ENCODE results near the gene NOA1.

Gene NOA1

DNA sequence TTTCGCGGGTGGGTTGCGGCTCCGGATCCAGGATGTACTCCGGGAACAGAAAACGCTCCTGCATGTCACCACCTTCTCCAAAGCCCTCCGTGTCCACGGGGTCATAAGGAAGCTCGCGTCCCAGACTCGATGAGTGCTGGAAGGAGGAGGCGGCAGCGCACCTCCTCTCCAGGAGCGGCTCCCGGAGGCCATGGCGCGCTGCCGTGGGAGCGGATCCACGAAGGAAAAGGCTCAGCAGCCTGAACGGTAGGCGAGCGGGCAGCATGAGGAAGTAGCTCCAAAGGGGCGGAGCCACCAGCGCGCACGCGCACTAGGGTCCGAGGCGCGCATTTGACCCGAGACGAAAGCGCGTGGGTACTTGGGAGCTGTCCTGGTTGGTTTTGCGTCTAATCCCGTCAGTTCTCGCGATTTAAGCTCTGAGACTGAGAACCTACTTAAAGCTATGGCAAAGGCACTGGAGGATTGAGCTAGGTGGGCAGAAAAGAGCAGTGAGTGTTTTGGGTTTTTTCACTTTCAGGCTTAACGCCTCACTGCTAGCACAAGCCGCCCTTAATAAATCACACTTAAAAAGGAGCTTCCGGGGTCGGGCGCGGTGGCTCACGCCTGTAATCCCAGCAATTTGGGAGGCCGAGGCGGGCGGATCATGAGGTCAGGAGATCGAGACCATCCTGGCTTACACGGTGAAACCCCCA, at the start of gene NOA1:
NOA1 (minus strand) TSS at position 286 of the 692 bp plus-strand sequence; CDS start at position 265, 21 bp downstream.
- DNase-seq: peak; percentile 96

DNA sequence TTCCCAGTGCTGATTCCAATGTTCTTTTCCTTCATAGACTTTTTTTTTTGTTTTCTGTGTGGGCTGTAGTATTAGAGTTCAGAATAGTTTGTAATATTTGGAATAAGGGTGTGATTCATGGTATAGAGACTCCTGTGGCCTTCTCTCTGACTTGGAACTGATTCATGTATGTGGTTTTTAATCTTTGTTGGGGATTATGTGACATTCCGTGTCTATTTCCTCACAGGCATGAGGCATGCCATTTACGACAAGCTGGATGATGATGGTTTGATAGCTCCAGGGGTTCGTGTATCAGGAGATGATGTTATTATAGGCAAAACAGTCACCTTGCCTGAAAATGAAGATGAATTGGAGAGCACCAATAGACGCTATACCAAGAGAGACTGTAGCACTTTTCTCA, 45.7 kb upstream of the NOA1 start:
- DNase-seq: no peak

DNA sequence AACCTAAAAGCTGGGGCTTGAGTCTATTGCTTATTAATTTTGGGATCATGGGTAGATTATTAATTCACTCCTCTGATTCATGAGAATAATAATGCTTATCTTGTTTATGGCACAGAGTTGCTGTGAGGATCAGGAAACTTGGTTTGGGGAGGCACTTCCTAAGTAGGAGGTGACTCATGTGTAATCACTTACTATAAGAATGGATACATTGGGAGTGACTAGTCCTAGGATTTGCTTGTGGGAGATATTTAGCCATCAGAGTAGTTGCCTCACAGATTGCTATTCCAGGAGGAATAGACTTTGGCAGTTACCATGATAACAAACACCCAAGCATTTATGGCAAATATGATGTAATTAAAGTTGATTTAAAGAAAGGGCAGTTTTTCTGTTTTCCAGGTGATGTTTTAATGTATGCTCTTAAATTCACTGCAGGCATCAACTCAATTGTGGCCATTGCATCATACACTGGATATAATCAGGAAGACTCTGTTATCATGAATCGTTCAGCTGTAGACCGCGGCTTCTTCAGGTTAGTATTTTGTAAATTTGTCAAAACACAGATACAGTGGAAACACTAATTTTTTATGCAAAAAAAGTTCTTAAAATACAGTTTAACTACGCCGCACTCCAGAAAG, 43.2 kb upstream of the NOA1 start:
- no peak for DNase-seq

DNA sequence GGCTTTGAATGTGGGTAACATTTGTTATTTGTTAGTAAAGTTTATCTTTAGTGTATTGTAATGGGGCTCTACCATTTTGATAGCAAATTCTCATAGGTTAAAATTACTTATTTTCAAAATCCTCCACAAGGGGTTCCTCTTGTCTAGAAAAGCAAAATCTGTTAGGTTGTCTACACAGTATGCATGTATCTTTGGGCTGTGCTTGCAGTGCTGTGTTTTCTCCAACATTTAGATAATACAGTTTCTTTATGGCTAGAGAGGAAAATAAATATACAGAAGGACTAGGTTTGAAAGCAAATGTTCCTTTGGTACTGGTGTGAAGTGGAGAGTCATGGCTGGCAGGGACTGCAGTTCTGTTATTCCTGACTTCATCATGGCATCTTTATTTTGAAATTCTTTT, 41.6 kb upstream of the NOA1 start:
- DNase-seq: no peak

DNA sequence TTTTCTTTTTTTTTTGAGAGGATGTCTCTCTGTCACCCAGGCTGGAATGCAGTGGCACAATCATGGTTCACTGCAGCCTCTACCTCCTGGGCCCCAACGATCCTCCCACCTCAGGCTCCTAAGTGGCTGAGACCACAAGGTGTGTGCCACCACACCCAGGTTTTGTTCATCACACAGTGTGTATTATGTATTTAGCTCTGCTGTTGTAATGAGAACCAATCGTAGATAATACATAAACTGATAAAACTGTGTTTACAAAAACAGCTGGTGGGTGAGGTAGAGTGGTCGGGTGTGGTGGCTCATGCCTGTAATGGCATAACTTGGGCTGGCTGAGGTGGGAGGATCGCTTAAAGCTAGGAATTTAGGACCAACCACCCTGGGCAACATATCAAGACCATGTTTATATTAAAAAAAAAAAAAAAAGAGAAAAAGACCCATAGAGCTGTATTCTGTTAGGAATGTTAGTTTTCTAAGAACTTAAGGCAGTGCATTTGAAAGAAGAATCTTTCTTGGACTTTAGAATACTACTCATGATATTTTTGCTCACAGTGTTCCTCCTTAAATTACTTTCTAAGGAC, 36.2 kb upstream of the NOA1 start:
- no peak for DNase-seq

DNA sequence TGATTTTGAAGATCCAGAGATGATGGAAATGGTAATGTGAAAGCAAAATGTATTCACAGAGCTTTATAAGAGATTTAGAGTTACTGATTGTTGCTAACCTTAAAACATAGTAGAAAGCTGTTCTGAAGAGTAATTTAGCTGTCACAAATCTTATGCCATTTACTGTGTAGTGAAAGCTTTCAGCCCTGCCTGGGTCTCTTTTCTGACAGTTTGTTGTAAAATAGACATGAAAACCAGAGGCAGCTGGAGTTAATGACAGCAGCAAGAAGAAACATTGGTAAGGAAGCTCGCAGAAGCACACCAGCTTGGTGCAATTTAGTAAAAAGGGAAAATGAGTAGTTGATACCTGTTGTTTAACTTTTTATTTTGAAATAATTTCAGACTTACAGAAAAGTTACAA, 22.3 kb upstream of the NOA1 start:
- DNase-seq: no peak

DNA sequence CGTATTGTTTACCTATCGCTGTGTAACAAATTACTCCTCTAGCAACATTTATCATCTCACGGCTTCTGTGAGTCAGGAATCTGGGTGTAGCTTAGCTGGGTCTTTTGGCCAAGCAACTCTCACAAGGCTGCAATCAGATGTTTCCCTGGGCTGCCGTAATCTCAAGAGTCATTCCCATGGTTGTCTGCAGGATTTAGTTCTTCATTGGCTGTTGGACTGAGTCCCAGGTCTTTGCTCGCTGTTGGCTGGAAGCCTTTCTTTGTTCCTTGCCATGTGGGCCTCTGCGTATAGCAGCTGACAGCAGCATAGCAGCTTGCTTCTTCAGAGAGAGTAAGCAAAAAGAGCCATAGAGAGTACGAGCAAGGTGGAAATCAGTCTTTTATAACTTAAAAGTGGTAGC, 18.1 kb upstream of the NOA1 start:
- no peak for DNase-seq

DNA sequence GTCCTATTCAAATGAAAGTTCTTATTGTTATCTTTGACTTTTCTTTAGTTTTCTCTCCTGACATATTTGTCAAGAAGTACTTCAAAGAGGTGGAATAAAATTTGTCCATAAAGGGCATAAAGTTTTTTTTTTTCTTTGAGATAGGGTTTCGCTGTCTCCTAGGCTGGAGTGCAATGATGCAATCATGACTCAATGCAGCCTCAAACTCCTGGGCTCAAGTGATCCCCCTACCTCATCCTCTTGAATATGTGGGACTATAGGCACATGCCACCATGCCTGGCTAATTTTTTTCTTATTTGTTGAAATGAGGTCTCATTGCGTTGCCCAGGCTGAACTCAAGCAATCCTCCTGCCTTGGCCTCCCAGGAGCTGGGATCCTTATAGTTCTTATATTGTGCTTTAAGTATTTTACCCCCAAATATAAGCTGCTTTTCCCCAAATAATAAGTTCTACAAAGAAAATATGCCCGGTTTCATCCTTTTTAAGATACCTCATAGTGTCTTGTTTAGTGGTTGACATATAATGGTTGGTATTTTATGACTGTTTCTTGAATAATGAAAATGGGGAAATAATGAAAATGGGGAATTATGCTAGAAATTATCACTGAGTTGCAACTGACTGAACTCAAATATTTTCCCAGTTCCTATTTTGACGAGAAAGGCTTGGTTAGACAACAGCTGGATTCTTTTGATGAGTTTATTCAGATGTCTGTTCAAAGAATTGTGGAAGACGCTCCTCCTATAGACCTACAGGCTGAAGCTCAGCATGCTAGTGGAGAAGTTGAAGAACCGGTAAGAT, 12.9 kb upstream of the NOA1 start:
- DNase-seq: no peak

DNA sequence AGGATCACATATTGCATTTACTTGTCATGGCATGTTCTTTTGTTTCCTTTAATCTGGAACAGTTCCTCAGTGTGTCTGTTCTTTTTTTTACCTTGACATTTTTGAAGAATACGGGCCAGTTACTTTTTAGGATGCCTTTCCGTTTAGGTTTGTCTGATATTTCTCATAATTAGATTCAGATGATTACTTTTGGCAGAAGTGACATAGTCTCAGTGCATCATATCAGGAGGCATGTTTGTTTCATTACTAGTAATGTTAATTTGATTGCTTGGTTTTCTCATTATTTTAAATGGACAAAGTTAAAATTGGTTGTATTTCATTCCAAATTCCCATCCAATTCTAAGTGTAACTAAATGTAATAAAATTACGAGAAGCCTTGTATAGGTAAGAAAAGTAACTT, 9.5 kb upstream of the NOA1 start:
- DNase-seq: no peak

DNA sequence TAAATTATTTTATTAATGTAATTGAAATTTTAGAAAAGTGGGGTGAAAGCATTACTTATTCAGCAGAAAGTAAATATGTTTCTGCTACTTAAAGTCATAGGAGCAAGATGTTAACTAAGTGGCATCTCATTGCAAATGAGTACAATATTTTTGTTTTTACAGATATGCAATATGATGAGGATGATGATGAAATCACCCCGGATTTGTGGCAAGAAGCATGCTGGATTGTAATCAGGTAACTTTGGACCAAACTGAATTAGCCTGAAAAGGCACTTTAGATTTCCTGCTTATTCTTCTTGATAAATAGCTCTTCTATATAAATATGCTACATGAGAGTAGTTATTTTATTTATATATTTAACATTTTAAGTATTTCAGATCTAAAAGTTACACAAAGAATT, 8.8 kb upstream of the NOA1 start:
- no peak for DNase-seq

DNA sequence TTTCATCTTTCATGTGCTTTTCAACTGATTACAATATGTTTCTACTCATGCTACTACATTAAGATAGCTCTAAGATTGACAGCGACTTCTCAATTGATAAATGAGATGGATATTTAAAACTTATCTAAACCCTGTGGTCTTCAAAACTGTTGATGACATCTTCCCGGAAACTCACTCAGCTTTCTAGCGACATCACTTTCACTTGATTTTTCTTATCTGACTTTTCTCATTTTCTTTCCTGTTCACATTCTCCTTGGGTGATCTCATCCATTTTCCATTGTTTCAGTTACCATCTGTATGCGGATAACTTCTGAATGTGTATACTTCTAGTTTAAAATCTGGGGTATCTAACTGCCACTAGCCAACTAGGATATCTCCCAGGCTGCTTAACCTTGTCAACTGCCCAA, 4.4 kb upstream of the NOA1 start:
- no peak for DNase-seq

DNA sequence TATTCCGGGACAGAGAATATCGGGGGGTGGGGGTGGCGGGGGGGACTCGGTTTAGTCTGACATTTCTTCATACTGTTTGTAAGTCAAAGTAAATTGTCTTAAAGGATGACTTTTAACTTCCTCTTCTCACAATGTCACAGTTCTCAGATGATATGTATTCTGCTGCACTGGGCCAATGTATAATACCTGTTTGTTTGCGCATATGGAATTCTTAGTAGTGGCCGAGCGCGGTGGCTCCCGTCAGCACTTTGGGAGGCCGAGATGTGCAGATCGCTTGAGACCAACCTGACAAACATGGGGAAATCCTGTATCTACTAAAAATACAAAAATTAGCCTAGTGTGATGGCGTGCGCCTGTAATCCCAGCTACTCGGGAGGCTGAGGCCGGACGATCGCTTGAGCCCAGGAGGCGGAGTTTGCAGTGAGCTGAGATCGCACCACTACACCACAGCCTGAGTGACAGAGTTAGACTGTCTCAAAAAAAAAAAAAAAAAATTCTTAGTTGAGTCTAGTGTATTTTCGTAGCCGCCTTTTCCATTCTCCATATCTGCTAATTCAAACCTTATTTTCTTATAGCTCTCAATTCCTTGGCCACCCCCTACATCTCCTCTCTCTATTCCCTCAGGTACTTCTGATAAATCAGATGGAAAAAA, 2.1 kb upstream of the NOA1 start:
- DNase-seq: peak; percentile 9

DNA sequence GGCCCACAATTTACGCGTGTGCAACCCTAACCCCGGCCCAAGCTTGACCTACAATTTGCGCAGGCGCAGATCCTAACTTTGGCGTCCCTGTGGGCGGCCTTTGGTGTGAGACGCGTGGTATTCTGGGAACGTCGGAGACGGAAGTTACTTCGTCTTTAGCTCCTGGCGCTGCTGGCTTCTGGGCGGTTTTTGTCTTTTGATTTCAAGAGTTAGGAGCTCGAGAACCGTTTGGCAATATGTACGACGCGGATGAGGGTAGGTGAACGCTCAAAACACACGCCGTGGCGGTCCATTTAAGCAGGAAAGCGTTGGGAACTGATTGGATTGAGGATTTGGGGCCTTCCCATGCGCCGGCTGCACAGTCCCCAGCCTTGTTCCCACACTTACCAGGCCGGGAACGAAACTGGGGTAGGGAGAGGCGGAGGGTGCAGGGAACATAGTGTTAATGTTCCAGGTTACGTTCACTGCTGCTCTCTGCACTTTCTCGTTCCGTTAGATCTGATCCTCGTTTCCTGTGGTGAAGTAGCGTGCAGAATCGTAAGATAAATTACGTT, 1.4 kb upstream of the NOA1 start, which contains the start of gene POLR2B:
POLR2B (plus strand) TSS at position 147 of the 554 bp plus-strand sequence; CDS start at position 237, 90 bp downstream.
- DNase-seq: peak; percentile 95

DNA sequence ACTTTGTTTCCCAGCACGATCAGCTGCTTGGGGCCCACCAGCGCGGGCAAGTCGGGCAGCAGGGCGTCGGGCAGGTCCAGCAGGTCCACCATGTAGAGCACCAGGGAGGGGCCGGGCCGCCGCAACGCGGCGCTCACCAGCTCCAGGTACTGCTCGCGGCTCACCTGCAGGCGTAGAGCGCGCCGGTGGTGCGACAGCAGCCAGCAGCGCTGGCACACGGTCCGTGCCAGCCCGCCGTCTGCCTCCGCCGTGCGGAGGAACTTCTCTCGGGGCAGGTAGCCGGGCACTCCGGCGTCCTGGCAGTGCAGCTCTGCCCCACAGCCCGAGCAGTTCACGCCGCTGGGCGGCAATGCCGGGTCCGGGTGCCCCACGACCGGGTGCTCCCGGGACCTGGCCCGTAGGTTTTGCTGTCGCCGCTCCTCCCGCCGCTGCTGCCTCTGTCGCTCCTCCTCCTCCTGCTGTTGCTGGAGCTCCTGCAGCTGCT, 527 bp downstream of the NOA1 start:
- DNase-seq: peak; percentile 58

DNA sequence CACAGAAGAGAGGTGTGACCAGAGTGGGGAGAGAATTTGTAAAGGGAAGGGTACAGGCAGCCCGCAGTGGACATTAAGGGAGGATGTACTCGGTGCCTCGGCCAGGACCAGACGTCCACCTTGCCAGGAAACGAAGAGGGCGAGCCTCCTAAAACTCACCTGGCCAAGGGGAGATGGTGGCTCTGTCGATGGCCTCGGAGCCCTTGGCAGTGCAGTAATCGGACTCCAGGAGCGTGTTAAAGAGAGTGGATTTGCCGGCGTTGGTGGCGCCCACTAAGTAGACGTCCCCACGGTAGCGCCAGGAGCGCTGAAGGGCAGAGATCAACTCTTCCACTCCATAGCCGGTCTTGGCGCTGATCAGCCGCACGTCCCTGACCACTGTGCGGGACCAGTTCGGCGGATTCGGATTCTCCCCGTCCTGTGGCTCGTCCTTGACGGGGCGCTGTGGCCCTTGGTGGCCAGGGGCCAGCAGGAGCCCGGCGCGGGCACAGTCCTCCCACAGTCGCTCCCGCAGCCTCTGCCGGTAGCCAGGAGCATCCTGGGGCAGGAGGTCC, 1.0 kb downstream of the NOA1 start:
- no peak for DNase-seq

DNA sequence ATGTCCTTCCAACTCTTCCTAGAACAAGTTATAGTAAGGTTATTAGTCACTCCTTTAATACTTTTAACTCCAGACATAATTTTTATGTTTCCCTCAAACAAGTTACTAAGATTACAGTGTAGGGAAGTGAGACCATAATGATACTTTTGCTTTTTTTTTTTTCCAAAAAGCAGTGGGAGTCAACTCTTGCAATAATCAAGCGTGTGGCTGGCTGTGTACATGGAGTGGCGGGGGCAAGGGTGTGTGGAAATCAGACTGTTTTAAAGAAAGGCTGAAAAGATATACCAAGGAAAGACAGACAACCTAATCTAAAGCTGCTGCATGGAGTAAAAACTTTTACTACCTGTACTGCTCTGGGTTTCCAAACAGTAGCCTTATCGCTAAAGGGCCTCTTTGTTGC, 4.1 kb downstream of the NOA1 start:
- no peak for DNase-seq

DNA sequence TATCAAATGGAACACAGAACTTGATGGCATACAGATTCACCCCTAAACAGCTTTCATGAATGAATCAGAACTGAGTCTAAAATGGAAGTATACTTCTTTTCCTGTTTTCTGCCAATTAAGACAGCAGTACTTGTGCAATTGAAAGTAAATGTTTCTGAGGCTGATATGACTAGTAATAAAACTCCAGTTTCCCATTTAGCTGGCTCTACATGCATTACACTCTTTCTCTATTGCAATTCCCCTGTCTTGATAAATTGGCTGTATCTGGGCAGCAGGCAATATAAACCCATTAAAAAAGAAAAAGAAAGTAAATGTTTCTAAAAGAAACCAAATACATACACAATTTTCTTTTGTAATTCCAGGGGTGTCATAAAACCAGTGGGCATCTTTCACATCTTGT, 4.6 kb downstream of the NOA1 start:
- DNase-seq: no peak

DNA sequence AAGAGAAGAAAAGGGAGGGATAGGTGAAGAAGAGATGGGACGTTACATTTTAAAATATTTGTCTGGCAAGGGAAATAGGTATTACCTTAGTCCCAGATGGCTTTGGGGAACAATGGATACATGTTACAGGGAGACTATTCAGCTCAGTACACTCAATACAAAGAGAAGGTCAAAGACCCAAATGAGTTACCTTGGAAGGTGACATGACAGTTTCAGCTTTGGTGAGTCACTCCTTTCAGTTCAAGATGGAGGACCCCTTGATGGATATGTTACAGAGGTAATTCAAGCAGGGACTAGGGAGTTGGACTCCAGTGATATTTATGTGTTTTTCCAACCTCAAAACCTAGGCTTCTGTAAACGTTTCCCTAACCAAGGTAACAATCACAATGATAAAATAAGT, 5.0 kb downstream of the NOA1 start:
- no peak for DNase-seq

DNA sequence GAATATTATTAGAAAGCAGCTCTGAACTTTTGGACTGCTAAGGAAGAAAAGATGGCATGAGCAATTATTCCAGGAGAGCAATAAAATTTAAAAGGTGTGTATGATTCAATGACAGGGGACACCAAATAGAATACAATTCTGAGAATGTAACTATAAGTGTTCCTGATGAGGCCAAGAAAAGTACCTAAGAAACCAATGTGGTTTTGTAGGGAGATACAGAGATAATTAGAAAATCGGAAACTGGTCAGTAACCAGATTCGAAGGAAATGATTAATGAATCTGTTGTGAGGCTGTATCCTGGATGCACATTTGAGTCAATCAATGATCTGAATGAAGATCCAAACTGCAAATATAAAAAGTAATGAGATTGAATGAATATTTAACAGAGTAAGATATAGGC, 6.0 kb downstream of the NOA1 start:
- DNase-seq: no peak

DNA sequence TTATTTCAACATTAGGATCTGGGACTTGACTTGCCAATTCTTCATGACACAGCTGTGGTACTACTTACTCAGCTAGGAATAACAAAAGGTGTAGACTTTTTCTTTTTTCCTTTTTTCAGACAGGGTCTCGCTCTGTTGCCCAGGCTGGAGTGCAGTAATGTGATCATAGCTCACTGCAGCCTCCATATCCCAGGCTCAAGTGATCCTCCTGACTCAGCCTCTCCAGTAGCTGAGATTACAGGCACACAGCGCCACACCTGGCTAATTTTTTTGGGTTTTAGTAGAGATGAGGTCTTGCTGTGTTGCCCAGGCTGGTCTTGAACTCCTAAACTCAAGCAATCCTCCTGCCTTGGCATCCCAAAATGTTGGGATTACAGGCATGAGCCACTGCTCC, 16.3 kb downstream of the NOA1 start:
- no peak for DNase-seq

DNA sequence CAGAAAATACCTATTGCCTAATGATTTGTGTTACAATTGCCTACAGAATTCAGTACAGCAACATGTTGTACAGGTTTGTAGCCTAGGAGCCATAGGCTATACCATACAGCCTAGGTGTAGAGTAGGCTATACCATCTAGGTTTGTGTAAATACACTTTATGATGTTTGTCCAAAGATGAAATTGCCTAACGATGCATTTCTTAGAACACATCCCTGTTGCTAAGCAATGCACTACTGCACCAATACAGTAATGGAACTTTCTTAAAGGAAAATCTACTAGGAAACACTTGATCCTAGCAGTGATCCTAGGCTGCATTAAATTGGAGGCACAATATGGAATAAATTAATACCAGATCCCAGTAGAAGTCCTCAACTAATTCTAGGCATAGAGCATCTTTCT, 18.3 kb downstream of the NOA1 start:
- DNase-seq: no peak

DNA sequence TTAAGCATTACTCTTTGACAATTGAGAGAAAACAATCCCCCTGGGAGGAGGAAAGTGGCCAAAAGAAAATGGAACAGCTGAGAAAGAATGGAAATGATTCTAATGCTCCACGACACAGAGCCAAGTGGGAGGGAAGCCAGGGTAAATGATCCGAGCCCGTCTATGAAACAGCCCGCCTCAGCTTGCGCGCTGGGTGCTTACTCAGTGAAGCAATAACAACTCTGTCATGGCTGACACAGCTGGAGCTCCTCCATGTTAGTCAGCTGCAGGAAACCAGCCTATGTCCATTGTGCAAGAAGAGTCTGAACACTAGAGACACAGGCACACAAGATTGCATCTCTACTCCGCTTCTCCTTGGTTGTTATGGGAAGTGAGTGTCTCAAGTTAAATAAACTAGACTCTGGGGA, 19.3 kb downstream of the NOA1 start:
- no peak for DNase-seq

Measured in NCI-H510A (cell line).